HG03521 (cell line): ENCODE data around the gene TSPAN14.

Experiments
- ATAC-seq: cut with Tn5 transposase; IDR thresholded peaks from one replicate; pipeline ENCODE4 v1.9.1; 2021; ENCODE audit warnings: mild to moderate bottlenecking, moderate library complexity; ENCODE audit not compliant: unreplicated experiment

The TSPAN14 gene

DNA sequence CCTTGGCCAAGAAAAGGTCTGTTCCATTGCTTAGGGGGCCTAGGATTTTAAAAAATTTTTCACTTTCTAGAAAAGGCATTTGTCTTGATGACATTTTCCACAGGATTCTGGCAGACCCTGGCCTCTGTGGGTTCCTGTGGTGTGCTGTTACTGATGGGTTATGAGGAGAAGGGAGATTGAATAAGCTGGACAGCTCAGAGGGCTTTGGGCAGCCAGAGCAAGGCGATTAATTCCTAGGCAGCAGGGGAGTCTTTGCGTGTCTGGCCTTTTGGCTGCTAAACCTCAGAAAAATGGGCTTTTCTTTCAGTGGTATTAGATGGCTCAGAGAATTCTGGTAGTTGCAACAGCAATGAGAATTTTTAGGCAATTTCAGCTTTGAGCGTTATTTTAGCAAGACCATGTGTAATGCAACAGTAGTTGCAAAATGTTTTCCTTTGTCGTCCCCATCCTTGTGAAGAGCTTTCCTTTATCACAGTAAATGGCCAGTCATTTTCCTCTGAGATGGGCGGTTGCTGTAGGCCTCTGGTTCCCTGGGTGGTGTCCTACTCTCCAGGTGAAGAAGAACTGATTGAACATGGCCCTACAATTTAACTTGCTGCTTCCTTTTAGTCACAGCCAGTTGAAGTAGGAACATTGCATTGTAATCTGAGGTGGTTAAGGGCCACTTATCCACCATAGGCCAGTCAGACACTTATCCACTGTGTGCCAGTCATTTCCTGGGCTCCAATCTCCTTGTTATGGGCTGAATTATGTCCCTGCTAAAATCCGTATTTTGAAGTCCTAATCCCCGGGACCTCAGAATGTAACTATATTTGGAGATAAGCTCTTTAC lies 126.7 kb downstream of the TSPAN14 start:
- ATAC-seq: no peak

DNA sequence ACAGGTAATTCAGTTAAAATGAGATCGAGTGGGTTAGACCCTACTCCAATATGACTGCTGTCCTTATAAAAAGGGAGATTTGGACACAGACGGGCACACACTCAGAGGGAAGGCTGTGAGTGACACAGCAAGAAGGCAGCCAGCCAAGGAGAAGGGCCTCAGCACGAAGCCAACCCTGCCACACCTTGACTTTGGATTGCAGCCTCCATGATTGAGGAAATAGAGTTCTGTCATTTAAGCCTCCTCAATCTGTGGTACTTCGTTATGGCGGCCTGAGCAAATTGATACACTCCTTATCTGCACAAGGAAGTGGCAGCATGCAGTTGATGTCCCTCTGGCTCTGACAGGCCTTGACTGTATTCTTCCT lies 127.3 kb downstream of the TSPAN14 start:
- no peak for ATAC-seq

- ATAC-seq: no peak
Measured at GRCh38 chr10:80582286-80582960, 128.3 kb downstream of the TSPAN14 start.
